Nephron (organoid): Measurements from ENCODE around the gene ANTXRL.

ENCODE experiments used
- H3K27ac Mint-ChIP-seq, 3 experiments: 2 replicates each; pipeline ENCODE4 v1.8.0; 2020; ENCODE audit warnings: mixed read lengths in 3 of 3, mild to moderate bottlenecking in 2 of 3, moderate library complexity in 1 of 3
- H3K27me3 Mint-ChIP-seq: 2 replicates; pipeline ENCODE4 v1.8.0; 2021; ENCODE audit warnings: low read depth, mild to moderate bottlenecking, moderate library complexity, mixed read lengths
- H3K36me3 Mint-ChIP-seq: 2 replicates; pipeline ENCODE4 v1.8.0; 2020; ENCODE audit warnings: low read depth, mixed read lengths
- H3K4me1 Mint-ChIP-seq: 2 replicates; pipeline ENCODE4 v1.8.0; 2020; ENCODE audit warnings: mixed read lengths
- H3K4me3 Mint-ChIP-seq, 3 experiments: 2 replicates each; pipeline ENCODE4 v1.8.0; 2020; ENCODE audit warnings: mild to moderate bottlenecking in 3 of 3, mixed read lengths in 3 of 3, moderate library complexity in 2 of 3
- H3K9me3 Mint-ChIP-seq: 2 replicates; pipeline ENCODE4 v1.8.0; 2020; ENCODE audit warnings: mixed read lengths
- TF ChIP-seq, protein P1 (sequence below), 3 experiments: fragments of 200-600 bp; sonication (generic); IDR thresholded peaks; one replicate each; pipeline ENCODE4 v1.5.0; 2021; ENCODE audit warnings: antibody characterized with exemption in 3 of 3; ENCODE audit not compliant: unreplicated experiment in 3 of 3

The ANTXRL gene

GRCh38 chr10:46250481-46250880 is 36.3 kb upstream of the ANTXRL start:
- no peaks in the 10 kb centered on the region for H3K4me1 Mint-ChIP-seq
- TF ChIP-seq, protein P1, sequence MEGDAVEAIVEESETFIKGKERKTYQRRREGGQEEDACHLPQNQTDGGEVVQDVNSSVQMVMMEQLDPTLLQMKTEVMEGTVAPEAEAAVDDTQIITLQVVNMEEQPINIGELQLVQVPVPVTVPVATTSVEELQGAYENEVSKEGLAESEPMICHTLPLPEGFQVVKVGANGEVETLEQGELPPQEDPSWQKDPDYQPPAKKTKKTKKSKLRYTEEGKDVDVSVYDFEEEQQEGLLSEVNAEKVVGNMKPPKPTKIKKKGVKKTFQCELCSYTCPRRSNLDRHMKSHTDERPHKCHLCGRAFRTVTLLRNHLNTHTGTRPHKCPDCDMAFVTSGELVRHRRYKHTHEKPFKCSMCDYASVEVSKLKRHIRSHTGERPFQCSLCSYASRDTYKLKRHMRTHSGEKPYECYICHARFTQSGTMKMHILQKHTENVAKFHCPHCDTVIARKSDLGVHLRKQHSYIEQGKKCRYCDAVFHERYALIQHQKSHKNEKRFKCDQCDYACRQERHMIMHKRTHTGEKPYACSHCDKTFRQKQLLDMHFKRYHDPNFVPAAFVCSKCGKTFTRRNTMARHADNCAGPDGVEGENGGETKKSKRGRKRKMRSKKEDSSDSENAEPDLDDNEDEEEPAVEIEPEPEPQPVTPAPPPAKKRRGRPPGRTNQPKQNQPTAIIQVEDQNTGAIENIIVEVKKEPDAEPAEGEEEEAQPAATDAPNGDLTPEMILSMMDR (IDR thresholded peaks at IDR 0.05; ENCODE audit: unreplicated experiment in 3 of 3) = no peak
- H3K9me3 Mint-ChIP-seq = no peaks in the 10 kb centered on the region

GRCh38 chr10:46250898-46251856 is 35.6 kb upstream of the ANTXRL start:
- no peak overlapping the region for H3K27ac Mint-ChIP-seq
- H3K36me3 Mint-ChIP-seq = no peaks in the 10 kb centered on the region
- no peaks in the 10 kb centered on the region for H3K9me3 Mint-ChIP-seq
- TF ChIP-seq, protein P1 (IDR thresholded peaks at IDR 0.05; ENCODE audit: unreplicated experiment in 3 of 3) = no peak
- H3K4me3 Mint-ChIP-seq = no peak overlapping the region
- H3K27me3 Mint-ChIP-seq = peaks cover 10% of the 10 kb centered on the region
- no peaks in the 10 kb centered on the region for H3K4me1 Mint-ChIP-seq

More at GRCh38 chr10:46250481-46250880, 36.3 kb upstream of the ANTXRL start:
- peaks cover 10% of the 10 kb centered on the region for H3K27me3 Mint-ChIP-seq
- H3K27ac Mint-ChIP-seq = no peak overlapping the region
- no peak overlapping the region for H3K4me3 Mint-ChIP-seq
- H3K36me3 Mint-ChIP-seq = no peaks in the 10 kb centered on the region

GRCh38 chr10:46251857-46252847 is 34.6 kb upstream of the ANTXRL start:
- no peaks in the 10 kb centered on the region for H3K4me1 Mint-ChIP-seq
- TF ChIP-seq, protein P1 (IDR thresholded peaks at IDR 0.05; ENCODE audit: unreplicated experiment in 3 of 3) = no peak
- no peaks in the 10 kb centered on the region for H3K36me3 Mint-ChIP-seq
- no peak overlapping the region for H3K27ac Mint-ChIP-seq
- peaks cover 10% of the 10 kb centered on the region for H3K27me3 Mint-ChIP-seq
- no peaks in the 10 kb centered on the region for H3K9me3 Mint-ChIP-seq
- no peak overlapping the region for H3K4me3 Mint-ChIP-seq

- Mint-ChIP-seq H3K9me3 (no peaks in the 10 kb centered on the region), H3K4me3 (no peak overlapping the region), H3K27ac (no peak overlapping the region), H3K36me3 (no peaks in the 10 kb centered on the region), H3K4me1 (no peaks in the 10 kb centered on the region), H3K27me3 (peaks cover 10% of the 10 kb centered on the region)
- TF ChIP-seq, protein P1 (IDR thresholded peaks at IDR 0.05; ENCODE audit: unreplicated experiment in 3 of 3) = no peak
Measured at GRCh38 chr10:46253076-46254006, 33.5 kb upstream of the ANTXRL start.

- TF ChIP-seq, protein P1 (IDR thresholded peaks at IDR 0.05; ENCODE audit: unreplicated experiment in 3 of 3) = no peak
- H3K27ac Mint-ChIP-seq = no peak overlapping the region
- no peaks in the 10 kb centered on the region for H3K9me3 Mint-ChIP-seq
- no peaks in the 10 kb centered on the region for H3K36me3 Mint-ChIP-seq
- peaks cover 6% of the 10 kb centered on the region for H3K4me1 Mint-ChIP-seq
- H3K27me3 Mint-ChIP-seq = peaks cover 10% of the 10 kb centered on the region
- no peak overlapping the region for H3K4me3 Mint-ChIP-seq
Measured at GRCh38 chr10:46254007-46254383, 32.8 kb upstream of the ANTXRL start.
